ENCODE data around the gene SLC25A43.
"Not testable (repeated sequence)": the region's sequence is repeated elsewhere in the genome, so short reads cannot be mapped to it uniquely, and the experiment has no call there.

SLC25A43 gene

DNA sequence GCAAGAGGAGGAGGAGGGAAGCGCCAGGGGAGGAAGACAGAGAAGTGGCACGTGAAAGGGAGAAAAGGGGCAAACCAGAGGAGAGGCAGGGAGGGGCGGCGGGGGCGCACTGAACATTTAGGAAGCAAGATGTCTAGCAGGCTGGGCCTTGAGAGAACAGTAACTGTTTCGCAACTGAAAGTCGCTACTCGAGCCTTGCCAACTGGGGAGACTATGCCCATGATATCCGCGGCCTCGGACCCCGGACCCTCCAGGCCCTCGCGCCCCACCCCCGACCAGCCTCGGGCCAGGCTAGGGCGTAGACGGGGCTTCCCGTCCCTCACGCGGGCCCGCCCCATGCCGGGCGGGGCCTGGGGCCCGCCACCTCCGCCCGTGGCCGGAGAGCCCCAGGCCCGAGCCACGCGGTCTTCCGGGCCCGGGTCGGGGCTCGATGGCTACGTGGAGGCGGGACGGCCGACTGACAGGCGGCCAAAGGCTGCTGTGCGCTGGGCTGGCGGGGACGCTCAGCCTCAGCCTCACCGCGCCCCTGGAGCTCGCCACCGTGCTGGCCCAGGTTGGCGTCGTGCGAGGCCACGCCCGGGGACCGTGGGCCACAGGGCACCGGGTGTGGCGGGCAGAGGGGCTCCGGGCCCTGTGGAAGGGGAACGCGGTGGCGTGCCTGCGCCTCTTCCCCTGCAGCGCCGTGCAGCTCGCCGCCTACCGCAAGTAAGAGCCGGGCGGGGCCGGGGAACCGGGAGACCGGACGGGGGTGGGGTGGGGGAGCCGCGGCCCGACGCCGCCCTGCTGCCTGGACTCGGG lies at the start of gene SLC25A43:
SLC25A43 (plus strand) TSS at position 363 of the 798 bp plus-strand sequence; CDS start at position 431, 68 bp downstream.
- TF ChIP-seq ZFP3 (CRISPR knock-in tag; IDR thresholded peaks at IDR 0.05) (no peak), PPARA (CRISPR knock-in tag; IDR thresholded peaks at IDR 0.05; ENCODE audit: borderline replicate concordance) (no peak), ZC3H10 (CRISPR knock-in tag; IDR thresholded peaks at IDR 0.05) (no peak), TOX (CRISPR knock-in tag; IDR thresholded peaks at IDR 0.05; ENCODE audit: borderline replicate concordance) (no peak), SNAI2 (CRISPR knock-in tag; IDR thresholded peaks at IDR 0.05) (no peak), ISL1 (CRISPR knock-in tag; IDR thresholded peaks at IDR 0.05) (no peak), ZNF565 (CRISPR knock-in tag; conservative IDR thresholded peaks at IDR 0.05; ENCODE audit: low read depth) (no peak), ZFP30 (CRISPR knock-in tag; IDR thresholded peaks at IDR 0.05) (no peak), ZNF8 (CRISPR knock-in tag; IDR thresholded peaks at IDR 0.05) (no peak), CSDC2 (CRISPR knock-in tag; IDR thresholded peaks at IDR 0.05) (no peak), BACH2 (CRISPR knock-in tag; IDR thresholded peaks at IDR 0.05; ENCODE audit: borderline replicate concordance) (no peak), OSR1 (CRISPR knock-in tag; IDR thresholded peaks at IDR 0.05) (no peak), RARB (CRISPR knock-in tag; IDR thresholded peaks at IDR 0.05) (no peak), ESRRG (CRISPR knock-in tag; IDR thresholded peaks at IDR 0.05) (no peak)
- TF ChIP-seq, protein P1, sequence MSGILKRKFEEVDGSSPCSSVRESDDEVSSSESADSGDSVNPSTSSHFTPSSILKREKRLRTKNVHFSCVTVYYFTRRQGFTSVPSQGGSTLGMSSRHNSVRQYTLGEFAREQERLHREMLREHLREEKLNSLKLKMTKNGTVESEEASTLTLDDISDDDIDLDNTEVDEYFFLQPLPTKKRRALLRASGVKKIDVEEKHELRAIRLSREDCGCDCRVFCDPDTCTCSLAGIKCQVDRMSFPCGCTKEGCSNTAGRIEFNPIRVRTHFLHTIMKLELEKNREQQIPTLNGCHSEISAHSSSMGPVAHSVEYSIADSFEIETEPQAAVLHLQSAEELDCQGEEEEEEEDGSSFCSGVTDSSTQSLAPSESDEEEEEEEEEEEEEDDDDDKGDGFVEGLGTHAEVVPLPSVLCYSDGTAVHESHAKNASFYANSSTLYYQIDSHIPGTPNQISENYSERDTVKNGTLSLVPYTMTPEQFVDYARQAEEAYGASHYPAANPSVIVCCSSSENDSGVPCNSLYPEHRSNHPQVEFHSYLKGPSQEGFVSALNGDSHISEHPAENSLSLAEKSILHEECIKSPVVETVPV (CRISPR knock-in tag; IDR thresholded peaks at IDR 0.05) = no peak
- TF ChIP-seq, protein P2, sequence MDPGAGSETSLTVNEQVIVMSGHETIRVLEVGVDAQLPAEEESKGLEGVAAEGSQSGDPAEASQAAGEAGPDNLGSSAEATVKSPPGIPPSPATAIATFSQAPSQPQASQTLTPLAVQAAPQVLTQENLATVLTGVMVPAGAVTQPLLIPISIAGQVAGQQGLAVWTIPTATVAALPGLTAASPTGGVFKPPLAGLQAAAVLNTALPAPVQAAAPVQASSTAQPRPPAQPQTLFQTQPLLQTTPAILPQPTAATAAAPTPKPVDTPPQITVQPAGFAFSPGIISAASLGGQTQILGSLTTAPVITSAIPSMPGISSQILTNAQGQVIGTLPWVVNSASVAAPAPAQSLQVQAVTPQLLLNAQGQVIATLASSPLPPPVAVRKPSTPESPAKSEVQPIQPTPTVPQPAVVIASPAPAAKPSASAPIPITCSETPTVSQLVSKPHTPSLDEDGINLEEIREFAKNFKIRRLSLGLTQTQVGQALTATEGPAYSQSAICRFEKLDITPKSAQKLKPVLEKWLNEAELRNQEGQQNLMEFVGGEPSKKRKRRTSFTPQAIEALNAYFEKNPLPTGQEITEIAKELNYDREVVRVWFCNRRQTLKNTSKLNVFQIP (CRISPR knock-in tag; IDR thresholded peaks at IDR 0.05; ENCODE audit: borderline replicate concordance, low read depth) = no peak
- TF ChIP-seq, protein P3, sequence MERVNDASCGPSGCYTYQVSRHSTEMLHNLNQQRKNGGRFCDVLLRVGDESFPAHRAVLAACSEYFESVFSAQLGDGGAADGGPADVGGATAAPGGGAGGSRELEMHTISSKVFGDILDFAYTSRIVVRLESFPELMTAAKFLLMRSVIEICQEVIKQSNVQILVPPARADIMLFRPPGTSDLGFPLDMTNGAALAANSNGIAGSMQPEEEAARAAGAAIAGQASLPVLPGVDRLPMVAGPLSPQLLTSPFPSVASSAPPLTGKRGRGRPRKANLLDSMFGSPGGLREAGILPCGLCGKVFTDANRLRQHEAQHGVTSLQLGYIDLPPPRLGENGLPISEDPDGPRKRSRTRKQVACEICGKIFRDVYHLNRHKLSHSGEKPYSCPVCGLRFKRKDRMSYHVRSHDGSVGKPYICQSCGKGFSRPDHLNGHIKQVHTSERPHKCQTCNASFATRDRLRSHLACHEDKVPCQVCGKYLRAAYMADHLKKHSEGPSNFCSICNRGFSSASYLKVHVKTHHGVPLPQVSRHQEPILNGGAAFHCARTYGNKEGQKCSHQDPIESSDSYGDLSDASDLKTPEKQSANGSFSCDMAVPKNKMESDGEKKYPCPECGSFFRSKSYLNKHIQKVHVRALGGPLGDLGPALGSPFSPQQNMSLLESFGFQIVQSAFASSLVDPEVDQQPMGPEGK (CRISPR knock-in tag; IDR thresholded peaks at IDR 0.05; ENCODE audit: borderline replicate concordance) = no peak
- TF ChIP-seq, protein P4, sequence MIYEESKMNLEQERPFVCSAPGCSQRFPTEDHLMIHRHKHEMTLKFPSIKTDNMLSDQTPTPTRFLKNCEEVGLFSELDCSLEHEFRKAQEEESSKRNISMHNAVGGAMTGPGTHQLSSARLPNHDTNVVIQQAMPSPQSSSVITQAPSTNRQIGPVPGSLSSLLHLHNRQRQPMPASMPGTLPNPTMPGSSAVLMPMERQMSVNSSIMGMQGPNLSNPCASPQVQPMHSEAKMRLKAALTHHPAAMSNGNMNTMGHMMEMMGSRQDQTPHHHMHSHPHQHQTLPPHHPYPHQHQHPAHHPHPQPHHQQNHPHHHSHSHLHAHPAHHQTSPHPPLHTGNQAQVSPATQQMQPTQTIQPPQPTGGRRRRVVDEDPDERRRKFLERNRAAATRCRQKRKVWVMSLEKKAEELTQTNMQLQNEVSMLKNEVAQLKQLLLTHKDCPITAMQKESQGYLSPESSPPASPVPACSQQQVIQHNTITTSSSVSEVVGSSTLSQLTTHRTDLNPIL (CRISPR knock-in tag; IDR thresholded peaks at IDR 0.05; ENCODE audit: low read depth) = no peak
- TF ChIP-seq, protein P5, sequence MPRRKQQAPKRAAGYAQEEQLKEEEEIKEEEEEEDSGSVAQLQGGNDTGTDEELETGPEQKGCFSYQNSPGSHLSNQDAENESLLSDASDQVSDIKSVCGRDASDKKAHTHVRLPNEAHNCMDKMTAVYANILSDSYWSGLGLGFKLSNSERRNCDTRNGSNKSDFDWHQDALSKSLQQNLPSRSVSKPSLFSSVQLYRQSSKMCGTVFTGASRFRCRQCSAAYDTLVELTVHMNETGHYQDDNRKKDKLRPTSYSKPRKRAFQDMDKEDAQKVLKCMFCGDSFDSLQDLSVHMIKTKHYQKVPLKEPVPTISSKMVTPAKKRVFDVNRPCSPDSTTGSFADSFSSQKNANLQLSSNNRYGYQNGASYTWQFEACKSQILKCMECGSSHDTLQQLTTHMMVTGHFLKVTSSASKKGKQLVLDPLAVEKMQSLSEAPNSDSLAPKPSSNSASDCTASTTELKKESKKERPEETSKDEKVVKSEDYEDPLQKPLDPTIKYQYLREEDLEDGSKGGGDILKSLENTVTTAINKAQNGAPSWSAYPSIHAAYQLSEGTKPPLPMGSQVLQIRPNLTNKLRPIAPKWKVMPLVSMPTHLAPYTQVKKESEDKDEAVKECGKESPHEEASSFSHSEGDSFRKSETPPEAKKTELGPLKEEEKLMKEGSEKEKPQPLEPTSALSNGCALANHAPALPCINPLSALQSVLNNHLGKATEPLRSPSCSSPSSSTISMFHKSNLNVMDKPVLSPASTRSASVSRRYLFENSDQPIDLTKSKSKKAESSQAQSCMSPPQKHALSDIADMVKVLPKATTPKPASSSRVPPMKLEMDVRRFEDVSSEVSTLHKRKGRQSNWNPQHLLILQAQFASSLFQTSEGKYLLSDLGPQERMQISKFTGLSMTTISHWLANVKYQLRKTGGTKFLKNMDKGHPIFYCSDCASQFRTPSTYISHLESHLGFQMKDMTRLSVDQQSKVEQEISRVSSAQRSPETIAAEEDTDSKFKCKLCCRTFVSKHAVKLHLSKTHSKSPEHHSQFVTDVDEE (CRISPR knock-in tag; IDR thresholded peaks at IDR 0.05) = no peak
- peak; percentile 86 for ATAC-seq

DNA sequence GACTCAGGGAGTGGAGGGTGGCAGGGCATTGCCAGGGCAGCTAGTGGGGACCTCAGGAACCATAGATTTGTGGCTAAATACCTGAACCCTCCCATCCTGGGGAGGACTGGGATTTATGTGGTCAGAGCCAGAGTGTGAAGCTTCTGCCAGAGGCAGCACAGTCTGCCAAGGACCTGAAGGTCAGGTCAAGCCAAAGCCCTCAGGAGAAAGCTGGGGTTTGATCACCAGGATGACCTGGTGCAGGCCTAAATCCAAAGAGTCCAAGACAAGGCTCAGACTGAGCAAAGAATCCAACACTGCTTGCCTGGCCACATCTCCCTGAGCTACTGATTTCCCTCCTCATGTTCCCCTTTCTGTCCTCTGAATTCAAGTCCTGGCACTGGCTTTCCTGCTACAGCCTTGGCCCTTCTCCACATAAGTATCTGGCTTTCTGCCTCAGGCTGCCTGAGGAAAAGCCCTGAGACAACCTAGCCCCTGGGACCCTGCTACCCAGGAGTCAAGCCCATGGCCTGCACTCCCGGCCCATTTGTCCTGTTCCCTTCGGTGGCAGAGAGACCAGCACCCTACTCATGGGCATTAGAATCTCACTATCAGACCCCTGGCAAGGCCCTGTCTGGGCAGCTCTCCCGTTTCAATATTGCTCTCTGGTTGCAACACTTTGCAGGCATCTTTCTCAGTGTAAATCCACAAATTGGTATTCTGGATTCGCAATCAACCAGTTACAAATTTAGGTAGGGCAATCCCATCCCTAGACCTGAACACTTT lies 39.3 kb upstream of the SLC25A43 start:
- ATAC-seq = no peak
- no peak for TF ChIP-seq SNAI2 (CRISPR knock-in tag; IDR thresholded peaks at IDR 0.05)
- no peak for TF ChIP-seq ZC3H10 (CRISPR knock-in tag; IDR thresholded peaks at IDR 0.05)
- no peak for TF ChIP-seq ESRRG (CRISPR knock-in tag; IDR thresholded peaks at IDR 0.05)
- TF ChIP-seq, protein P5 (CRISPR knock-in tag; IDR thresholded peaks at IDR 0.05) = no peak
- TF ChIP-seq, protein P3 (CRISPR knock-in tag; IDR thresholded peaks at IDR 0.05; ENCODE audit: borderline replicate concordance) = no peak
- no peak for TF ChIP-seq BACH2 (CRISPR knock-in tag; IDR thresholded peaks at IDR 0.05; ENCODE audit: borderline replicate concordance)
- no peak for TF ChIP-seq CSDC2 (CRISPR knock-in tag; IDR thresholded peaks at IDR 0.05)
- no peak for TF ChIP-seq TOX (CRISPR knock-in tag; IDR thresholded peaks at IDR 0.05; ENCODE audit: borderline replicate concordance)
- no peak for TF ChIP-seq ZNF8 (CRISPR knock-in tag; IDR thresholded peaks at IDR 0.05)

DNA sequence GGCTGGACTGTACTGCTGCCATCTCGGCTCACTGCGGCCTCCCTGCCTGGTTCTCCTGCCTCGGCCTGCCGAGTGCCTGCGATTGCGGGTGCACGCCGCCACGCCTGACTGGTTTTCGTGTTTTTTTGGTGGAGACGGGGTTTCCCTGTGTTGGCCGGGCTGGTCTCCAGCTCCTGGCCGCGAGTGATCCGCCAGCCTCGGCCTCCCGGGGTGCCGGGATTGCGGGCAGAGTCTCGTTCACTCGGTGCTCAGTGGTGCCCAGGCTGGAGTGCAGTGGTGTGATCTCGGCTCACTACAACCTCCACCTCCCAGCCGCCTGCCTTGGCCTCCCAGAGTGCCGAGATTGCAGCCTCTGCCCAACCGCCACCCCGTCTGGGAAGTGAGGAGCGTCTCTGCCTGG lies 37.7 kb upstream of the SLC25A43 start:
- ATAC-seq = not testable (repeated sequence)

DNA sequence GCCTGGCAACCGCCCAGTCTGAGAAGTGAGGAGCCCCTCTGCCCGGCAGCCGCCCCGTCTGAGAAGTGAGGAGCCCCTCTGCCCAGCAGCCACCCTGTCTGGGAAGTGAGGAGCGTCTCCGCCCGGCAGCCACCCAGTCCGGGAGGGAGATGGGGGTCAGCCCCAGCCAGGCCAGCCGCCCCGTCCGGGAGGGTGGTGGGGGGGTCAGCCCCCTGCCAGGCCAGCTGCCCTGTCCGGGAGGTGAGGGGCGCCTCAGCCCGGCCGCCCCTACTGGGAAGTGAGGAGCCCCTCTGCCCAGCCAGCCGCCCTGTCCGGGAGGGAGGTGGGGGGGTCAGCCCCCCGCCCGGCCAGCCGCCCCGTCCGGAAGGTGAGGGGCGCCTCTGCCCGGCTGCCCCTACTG lies 37.1 kb upstream of the SLC25A43 start:
- ATAC-seq = not testable (repeated sequence)
